ENCODE measurements around the gene COL25A1. TPM values are rescaled to one million over a fixed set of nuclear protein-coding genes. Genes with fewer than 3 reads are reported as not detected.

Gene COL25A1
- total and polyA plus RNA-seq, 4 donors, result 0.61 to 4.4 (median 2.1) TPM

- WGBS, result 54% methylated on average over 3 of the region's 3 CpGs
- TF ChIP-seq CTCF (IDR thresholded peaks at IDR 0.05; ENCODE audit: low read depth, low read length, missing input control) (no peak), NR2F2 (IDR thresholded peaks at IDR 0.05) (no peak), RAD21 (IDR thresholded peaks at IDR 0.05) (no peak), EGR1 (IDR thresholded peaks at IDR 0.05; ENCODE audit: low read depth in 2 of 2) (no peak), TAF1 (conservative IDR thresholded peaks at IDR 0.05) (no peak), JUND (IDR thresholded peaks at IDR 0.05) (no peak), GABPA (IDR thresholded peaks at IDR 0.05 in 1 of 2, conservative IDR thresholded peaks at IDR 0.05 in 1 of 2) (no peak), ATF3 (IDR thresholded peaks at IDR 0.05) (no peak), HNF4A (conservative IDR thresholded peaks at IDR 0.05) (no peak), ZBTB33 (IDR thresholded peaks at IDR 0.05) (no peak), RXRA (IDR thresholded peaks at IDR 0.05) (no peak), FOXA2 (IDR thresholded peaks at IDR 0.05) (no peak), HNF4G (IDR thresholded peaks at IDR 0.05) (no peak), MAX (IDR thresholded peaks at IDR 0.05) (no peak), FOXA1 (IDR thresholded peaks at IDR 0.05) (no peak), YY1 (IDR thresholded peaks at IDR 0.05) (no peak), REST (IDR thresholded peaks at IDR 0.05) (no peak), SP1 (IDR thresholded peaks at IDR 0.05) (no peak)
- Histone ChIP-seq H3K4me3 (ENCODE audit: low read depth in 1 of 3, low read length in 3 of 3) (no peak overlapping the region), H3K27ac (ENCODE audit: low read depth in 1 of 2, low read length in 2 of 2) (no peak overlapping the region), H3K36me3 (ENCODE audit: control insufficient read depth in 4 of 4, insufficient read depth in 3 of 4, low read depth in 1 of 4, low read length in 3 of 4) (no peaks in the 10 kb centered on the region), H3K4me1 (ENCODE audit: control insufficient read depth in 4 of 4, insufficient read depth in 4 of 4, low read length in 3 of 4) (no peaks in the 10 kb centered on the region), H3K27me3 (ENCODE audit: control insufficient read depth in 4 of 4, insufficient read depth in 4 of 4, low read length in 3 of 4) (no peaks in the 10 kb centered on the region), H3K9me3 (ENCODE audit: control insufficient read depth in 4 of 4, low read length in 3 of 4) (no peaks in the 10 kb centered on the region), H3K9ac (ENCODE audit: low read depth in 1 of 2, low read length in 2 of 2) (no peak overlapping the region)
- DNase-seq (ENCODE audit: low spot score), result no peak
Measured at GRCh38 chr4:109043286-109043685, 259.2 kb downstream of the COL25A1 start.
